Lower leg skin (tissue), 3 donors: ENCODE data around the gene TXNDC15.

Experiments used
- POLR2A ChIP-seq, 2 donors: fragments of 450-650 bp; IDR thresholded peaks; one replicate each; pipeline ENCODE4 v1.6.1; 2016 to 2017; ENCODE audit warnings: antibody characterized with exemption in 2 of 2, mild to moderate bottlenecking in 1 of 2, moderate library complexity in 1 of 2
- TF ChIP-seq, protein P1 (sequence below), 3 donors: fragments of 450-650 bp; IDR thresholded peaks; one replicate each; pipeline ENCODE4 v1.5.1; 2016; ENCODE audit warnings: antibody characterized with exemption in 3 of 3, mild to moderate bottlenecking in 3 of 3, moderate library complexity in 2 of 3

DNA sequence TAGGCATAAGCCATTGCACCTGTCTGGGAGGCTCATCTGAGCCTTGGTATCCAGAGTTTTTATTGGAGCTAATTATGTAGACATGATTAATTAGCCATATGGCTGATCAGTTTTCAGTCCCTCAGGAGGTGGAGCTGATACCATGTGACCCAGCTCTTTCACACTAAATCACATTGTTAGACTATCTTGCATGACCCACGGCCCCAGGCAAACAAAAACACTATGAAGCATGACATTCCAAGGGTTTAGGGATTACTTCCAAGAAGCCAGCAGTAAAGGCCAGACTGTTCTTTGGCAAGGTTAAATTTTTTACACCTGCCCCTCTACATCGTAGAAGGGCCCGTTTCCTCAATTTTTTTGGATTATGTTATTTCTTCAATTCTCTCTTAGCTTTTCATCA, 33.4 kb upstream of the TXNDC15 start:
- TF ChIP-seq, protein P1, sequence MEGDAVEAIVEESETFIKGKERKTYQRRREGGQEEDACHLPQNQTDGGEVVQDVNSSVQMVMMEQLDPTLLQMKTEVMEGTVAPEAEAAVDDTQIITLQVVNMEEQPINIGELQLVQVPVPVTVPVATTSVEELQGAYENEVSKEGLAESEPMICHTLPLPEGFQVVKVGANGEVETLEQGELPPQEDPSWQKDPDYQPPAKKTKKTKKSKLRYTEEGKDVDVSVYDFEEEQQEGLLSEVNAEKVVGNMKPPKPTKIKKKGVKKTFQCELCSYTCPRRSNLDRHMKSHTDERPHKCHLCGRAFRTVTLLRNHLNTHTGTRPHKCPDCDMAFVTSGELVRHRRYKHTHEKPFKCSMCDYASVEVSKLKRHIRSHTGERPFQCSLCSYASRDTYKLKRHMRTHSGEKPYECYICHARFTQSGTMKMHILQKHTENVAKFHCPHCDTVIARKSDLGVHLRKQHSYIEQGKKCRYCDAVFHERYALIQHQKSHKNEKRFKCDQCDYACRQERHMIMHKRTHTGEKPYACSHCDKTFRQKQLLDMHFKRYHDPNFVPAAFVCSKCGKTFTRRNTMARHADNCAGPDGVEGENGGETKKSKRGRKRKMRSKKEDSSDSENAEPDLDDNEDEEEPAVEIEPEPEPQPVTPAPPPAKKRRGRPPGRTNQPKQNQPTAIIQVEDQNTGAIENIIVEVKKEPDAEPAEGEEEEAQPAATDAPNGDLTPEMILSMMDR (IDR thresholded peaks at IDR 0.05): no peak
- TF ChIP-seq POLR2A (IDR thresholded peaks at IDR 0.05): no peak
